HG03108 (cell line): ENCODE measurements around the gene TBC1D25.

Source experiments
- ATAC-seq: cut with Tn5 transposase; IDR thresholded peaks from one replicate; pipeline ENCODE4 v1.9.1; 2021; ENCODE audit warnings: moderate library complexity; ENCODE audit not compliant: unreplicated experiment

The TBC1D25 gene, protein sequence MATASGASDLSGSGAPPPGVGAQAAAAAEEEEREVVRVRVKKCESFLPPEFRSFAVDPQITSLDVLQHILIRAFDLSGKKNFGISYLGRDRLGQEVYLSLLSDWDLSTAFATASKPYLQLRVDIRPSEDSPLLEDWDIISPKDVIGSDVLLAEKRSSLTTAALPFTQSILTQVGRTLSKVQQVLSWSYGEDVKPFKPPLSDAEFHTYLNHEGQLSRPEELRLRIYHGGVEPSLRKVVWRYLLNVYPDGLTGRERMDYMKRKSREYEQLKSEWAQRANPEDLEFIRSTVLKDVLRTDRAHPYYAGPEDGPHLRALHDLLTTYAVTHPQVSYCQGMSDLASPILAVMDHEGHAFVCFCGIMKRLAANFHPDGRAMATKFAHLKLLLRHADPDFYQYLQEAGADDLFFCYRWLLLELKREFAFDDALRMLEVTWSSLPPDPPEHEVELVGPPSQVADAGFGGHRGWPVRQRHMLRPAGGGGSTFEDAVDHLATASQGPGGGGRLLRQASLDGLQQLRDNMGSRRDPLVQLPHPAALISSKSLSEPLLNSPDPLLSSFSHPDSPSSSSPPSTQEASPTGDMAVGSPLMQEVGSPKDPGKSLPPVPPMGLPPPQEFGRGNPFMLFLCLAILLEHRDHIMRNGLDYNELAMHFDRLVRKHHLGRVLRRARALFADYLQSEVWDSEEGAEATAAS

DNA sequence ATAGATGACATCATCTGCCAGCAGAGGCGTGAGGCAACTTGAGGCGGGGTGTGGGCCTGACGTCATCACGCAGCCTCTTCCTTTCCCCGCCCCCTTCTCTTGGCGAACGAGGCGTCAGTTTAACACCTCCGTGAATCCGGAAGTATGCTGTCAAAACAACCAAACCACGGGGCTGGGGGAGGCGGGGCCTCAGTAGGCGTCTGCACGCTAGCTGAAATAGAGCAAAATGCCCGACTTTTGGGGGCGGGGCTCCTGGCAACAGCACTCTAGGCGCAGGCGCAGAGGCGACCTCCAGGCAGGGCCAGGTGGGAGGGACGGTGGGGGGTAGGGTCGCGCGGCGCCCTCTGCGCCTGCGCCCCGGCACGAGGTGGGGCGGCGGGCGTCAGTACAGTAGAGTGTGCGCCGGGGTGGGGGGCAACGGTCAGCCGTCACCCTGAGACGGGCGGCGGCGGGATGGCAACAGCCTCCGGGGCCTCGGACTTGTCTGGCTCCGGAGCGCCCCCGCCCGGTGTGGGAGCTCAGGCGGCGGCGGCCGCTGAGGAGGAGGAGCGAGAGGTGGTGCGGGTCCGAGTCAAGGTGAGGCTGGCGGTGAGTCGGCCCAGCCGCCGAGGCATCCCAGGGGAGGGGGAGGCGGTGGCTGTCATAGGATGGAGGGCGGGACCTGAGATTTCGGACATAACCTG is at the start of gene TBC1D25:
Gene TBC1D25 (plus strand): TSS at position 370 of the 683 bp plus-strand sequence. CDS start 84 bp downstream, at position 454.
- peak; percentile 82 for ATAC-seq

DNA sequence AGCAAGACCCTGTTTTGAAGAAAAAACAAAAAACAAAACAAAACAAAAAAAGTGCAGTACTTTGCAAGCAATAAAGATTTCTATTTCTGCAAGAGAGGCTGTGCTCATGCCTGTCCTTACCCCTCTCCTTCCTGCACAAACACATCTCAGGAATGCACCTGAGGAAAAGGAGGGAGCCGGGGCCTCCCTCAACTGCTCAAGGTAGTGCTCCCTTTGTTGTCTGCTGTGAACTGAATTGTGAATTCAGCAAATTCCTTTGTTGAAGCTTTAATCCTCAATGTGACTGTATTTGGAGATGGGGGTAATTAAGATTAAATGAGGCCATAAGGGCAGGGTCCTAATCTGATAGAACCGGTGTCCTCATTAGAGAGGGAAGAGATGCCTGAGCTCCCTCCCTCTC is 49.6 kb upstream of the TBC1D25 start:
- ATAC-seq = no peak

DNA sequence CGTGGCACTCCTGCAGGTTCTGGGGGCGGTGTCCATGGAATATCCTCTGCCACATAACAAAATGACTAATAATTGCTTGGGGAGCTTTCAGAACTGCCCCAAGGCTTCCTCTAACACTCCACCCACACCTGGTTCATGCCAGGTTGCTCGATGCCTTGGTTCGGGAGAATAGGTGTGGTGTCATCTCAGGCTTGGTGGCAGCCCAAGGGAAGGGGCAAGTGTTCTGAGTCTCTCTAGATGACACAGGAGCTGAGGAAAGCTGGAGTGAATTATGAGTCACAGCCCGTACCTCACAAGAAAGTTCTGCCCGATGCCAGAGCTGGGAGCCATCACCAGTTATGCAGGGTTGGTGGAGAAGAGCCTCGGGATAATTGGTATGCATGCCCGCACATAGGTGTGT is 48.9 kb upstream of the TBC1D25 start:
- no peak for ATAC-seq

DNA sequence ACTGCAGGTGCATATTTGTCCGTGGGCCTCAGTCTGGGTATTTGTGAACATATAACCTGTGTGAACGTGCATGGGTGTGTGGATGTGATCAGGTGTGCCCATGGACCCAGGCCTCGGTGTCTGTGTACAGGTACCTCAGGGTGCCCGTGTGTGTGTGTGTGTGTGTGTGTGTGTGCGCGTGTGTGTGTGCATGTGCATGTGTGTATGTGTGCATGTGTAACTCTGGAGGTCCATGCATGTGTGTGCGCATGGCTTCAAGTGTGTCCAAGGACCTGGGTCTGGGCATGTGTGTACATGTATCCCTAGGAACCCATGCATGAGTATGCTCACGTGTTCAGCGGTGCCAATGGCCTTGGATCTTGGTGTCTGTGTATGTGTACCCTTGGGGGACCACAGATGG is 47.7 kb upstream of the TBC1D25 start:
- no peak for ATAC-seq

DNA sequence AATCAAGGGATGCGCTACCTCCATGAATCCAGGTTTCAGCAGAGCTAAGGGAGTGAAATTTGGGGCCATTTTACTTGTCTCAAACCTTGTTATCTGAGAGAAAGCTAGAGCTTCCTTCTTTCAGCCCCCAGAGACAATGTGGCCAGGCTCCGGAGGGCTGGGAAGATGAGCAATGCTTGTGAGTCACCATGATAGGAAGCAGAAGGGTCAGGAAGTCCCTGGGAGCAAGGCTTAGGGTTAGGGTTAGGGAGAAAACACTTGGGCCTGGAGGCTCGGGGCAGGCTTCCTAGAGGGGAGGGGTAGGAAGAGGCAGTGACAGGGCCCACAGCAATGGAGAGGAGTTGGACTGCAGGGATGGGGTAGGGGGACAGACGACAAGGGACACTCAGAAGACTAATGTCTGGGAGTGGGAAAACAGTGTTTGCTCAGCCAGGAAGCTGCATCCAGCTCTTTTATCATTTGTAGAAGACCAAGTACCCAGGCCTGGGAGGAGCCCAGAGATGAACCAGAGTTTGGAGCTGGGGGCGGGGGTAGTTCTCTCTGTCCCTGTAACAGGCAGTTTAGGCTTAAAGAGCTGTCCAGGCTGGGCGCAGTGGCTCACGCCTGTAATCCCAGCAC is 47.1 kb upstream of the TBC1D25 start:
- no peak for ATAC-seq

DNA sequence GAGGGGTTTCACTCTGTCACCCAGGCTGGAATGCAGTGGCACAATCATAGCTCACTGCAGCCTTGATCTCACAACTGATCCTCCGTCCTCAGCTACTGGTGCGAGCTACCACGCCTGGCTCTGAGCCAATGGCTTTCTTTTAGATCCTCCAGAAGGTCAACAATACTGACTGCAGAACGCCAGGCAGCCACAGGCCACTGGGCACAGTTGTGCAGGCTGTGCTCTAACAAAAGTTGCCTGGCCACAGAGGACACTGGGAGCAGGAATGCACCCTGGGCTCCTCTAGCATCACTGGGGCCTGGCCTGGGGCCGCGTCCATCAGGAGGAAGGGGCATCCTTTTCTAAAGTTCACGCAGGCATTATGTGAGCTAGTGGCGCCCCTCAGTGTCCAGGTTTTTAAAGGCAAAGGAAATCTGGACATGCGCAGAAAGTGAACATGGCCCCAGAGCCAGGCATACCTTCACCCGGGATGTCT is 45.6 kb upstream of the TBC1D25 start:
- ATAC-seq = no peak

DNA sequence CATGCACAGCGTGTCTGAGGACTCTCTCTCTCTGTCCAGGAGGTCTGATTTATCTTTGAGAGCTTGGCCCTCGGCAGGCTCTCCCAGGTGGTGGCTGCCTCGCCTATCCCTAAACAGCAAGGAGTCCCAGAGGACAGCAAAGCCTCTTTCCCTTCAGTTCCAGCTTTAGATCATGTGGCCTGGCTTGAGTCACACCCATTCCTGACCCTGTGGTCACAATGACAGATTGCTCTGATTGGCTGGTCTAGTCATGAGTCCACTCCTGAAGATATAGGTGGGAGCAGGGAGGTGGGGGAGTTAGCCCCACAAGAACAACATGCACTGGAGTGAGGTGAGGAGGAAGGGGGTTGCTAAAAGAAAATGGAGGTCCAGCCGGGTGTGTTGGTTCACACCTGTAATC is 42.9 kb upstream of the TBC1D25 start:
- ATAC-seq = no peak

DNA sequence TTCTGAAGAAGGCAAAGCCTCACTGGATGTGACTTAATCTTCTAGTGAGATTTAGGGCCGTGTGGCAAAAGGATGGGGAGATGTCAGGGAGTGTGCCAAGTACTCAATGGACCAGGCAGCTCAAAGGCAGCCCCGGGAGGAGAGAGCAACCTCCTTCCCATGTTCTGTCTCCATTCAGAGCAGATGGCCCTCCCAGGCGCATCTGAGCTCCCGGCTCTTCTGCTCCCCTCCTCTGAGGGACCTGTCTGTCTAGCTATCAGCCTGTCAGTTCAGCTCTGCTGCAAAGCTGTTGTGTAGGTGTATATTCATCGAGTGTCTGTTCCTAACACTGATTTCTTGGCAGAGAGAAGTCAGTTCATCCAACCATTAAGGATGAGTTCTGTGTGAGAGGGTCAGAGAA is 41.6 kb upstream of the TBC1D25 start:
- ATAC-seq = no peak

DNA sequence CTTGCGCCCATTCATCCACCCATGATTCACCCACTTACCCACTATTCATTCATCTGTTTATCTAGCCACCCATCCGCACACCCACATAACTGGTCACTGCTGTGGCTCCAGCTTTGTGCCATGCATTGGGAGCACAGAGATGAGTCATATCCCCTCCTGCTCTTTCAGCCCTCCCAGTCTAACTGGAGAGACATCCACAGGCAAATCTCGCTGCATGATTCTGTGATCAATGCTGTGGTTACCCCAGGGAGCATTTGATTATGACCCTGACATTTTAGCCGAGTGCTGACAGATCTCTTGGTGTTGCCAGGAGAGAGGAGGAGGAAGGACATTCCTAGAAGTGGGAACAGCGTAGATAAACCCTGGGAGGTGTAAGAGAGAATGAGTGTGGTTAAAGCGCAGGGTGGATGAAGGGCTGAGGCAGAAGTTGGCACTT is 41.1 kb upstream of the TBC1D25 start:
- ATAC-seq = no peak

DNA sequence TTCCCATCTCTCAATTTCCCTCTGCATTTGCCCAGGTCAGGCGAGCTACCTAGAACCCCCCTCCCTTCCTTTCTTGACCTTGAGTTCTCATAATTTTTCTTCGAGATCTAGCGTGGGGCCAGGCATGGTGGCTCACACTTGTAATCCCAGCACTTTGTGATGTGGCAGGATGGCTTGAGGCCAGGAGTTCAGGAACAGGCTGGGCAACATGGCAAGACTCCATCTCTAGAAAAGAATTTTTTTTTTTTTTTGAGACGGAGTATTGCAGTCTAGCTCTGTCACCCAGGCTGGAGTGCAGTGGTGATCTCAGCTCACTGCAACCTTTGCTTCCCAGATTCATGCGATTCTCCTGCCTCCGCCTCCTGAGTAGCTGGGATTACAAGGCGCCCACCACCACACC is 35.3 kb upstream of the TBC1D25 start:
- ATAC-seq = no peak

DNA sequence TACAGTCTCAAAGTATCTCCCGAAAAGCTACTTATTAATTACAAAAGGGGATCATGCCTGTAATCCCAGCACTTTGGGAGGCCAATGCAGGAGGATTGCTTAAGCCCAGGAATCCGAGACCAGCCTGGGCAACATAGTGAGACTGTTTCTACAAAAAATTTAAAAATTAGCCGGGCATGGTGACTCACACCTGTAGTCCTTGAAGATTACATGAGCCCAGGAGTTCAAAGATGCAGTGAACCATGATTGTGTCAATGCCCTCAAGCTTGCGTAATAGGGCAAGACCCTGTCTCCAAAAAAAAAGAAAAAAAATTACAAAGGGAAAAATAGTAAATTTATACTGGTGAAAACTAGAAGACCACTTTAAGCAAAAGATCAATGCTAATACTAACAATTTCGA is 34.0 kb upstream of the TBC1D25 start:
- ATAC-seq = no peak

DNA sequence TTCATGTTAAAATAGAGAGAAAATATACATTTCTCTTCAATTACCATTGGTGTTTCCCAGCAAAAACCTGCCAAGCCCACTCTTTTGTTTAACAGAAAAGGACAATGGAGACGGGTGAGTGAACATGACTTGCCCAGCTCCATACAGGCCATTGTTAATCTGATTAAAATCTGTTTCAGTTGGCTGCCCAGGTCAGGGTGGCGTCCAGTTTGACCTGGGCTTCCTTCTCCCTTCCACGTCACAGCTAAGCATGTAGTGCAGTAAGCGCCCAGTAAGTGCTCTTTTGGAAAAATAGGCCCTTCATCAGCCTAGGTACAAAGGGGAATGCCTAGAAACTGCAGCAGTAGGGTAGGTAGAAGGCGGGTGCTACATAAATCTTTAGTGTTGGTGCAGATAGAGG is 32.3 kb upstream of the TBC1D25 start:
- ATAC-seq = no peak

DNA sequence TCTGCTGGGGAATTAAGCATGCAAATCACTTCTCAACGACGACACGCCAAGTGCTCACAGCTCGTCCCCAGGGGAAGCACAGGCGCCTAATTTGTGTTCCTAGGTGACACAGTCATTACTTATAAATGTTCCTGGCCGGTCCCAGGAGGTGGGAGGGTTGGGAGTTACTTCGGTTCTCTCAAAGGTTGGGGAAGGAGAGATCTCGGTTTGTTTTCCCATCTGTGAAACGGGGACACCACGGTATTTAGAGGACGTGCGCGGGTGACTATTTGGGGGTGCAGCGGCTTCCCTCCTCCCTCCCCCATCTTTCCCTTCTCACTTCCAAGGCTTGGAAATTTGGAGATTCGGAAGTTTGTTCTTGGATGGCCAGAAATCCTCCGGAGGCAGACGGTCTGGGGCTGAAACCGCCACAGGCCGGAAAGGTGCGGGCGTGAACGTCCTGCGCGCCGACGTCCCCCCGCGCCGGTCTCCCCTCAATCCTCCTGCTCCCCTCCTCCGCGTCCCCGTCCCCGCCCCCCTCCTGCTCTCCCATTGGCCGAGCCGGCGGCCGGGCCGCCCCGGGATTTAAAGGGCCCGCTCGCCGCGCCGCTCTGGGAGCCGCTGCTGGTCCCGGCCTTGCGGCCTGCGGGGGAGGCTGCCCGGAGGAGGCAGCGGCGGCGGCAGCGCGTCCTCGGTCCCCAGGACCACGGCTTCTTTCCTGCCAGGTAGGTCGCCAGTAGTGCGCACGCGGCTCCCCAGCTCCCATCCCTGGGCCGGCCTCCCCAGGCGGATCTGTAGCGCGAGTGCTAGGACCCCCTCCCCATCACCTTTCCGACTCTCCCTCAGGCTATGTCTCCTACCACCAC is 30.9 kb upstream of the TBC1D25 start, which contains the start of gene PORCN:
Gene PORCN (plus strand): TSS at position 593 of the 845 bp plus-strand sequence. CDS start 829 bp downstream, outside the sequence.
- peak; percentile 73 for ATAC-seq

DNA sequence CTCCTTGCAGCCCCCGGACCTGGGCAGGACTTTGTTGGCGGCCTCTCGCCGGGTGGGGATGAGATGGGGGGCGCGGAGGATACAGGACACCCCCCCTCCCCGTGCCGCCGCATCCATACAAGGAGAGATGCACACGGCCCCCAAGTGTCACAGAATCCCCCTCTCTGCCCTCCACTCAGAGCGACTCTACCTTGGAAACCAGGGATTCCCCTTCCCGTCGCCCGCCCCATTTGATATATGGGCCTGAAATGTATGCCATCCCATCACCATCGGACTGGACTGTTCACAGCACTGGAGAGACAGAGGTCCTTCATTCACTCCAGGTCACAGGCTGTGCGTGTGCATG is 30.3 kb upstream of the TBC1D25 start:
- ATAC-seq = no peak

DNA sequence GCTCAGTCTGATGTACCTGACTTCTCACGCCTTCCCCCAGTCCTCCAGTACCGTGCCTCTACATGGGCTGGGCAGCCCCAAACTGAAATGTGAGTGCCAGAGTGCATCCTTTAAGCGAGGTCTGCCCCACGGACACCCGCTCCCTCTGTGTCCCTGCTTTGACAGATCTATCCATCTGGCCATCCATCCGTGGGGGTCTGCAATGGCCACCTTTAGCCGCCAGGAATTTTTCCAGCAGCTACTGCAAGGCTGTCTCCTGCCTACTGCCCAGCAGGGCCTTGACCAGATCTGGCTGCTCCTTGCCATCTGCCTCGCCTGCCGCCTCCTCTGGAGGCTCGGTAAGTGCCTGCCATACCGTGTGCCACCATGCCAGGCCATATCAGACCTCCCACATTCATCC is 29.9 kb upstream of the TBC1D25 start:
- no peak for ATAC-seq

DNA sequence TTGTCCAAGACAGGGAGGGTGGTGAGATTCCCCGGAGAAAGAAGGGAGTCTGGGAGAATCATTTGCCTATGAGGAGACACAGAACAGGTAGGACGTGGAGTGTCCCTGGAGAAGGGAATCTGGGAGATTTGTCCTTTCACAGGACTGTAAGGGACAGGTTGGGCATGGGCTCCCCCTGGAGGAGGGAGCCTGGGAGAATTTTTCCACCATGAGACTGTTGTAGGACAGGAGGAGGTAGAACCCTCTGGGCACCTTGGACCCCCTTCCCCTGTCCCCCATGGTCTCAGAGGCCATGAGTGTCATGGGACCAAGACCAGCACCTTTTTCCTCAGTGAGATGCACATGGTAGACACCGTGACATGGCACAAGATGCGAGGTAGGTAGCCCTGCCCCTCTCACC is 28.0 kb upstream of the TBC1D25 start:
- ATAC-seq = no peak

DNA sequence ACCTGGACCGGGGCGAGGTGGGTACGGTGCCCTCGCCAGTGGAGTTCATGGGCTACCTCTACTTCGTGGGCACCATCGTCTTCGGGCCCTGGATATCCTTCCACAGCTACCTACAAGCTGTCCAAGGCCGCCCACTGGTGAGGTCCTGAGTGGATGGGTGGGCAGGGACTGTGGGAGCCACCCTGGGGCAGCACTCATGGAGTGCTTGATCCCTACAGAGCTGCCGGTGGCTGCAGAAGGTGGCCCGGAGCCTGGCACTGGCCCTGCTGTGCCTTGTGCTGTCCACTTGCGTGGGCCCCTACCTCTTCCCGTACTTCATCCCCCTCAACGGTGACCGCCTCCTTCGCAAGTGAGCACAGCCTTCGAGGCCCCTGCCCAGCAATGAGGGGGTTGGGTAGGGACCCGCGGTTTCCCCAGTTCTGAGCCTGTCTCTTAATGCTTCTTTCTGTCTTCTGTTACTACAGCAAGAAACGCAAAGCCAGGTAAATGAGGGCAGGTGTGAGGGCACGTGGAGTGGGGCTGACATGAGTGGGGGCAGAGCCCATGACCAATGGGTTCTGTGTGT is 27.1 kb upstream of the TBC1D25 start:
- ATAC-seq = no peak

DNA sequence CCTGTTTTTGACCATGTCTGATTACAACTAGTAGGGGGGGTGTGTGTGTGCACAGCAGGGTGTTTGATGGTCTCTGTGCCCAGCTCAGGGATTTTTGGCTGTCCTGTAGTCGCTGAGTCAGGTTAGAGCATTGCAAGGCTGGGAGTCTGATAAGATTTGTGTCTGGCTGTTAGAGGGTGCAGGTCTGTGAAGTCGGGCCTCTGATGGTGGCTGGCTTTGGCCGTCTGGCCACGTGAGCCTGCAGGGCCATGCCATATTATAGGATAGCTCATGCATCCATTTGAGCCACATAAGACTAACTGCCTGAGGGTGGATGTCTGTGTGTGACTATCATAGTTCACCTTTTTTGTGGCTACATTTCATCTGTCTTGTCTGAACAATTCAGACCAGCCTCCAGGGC is 25.8 kb upstream of the TBC1D25 start:
- no peak for ATAC-seq

DNA sequence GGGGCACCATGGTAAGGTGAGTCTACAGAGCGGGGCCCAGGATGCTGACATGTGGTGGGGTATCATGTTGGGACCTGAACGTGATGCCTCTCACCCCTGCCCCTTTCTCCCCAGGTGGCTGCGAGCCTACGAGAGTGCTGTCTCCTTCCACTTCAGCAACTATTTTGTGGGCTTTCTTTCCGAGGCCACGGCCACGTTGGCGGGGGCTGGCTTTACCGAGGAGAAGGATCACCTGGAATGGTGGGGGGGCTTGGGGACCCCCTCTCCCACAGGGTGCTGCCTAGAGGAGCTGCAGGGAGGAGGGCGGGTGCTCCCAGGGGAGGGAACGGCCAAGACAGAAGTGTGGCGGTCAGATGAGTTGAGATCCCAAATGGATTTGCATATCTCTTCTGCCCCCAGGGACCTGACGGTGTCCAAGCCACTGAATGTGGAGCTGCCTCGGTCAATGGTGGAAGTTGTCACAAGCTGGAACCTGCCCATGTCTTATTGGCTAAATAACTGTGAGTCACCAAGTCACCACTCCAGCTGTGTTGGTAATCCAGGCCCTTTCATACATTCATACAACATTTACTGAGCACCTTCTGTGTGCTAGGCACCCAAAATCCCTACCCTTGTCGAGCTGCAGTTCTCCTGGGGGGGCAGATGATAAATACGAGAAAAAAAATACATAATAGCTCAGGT is 25.2 kb upstream of the TBC1D25 start:
- ATAC-seq = no peak
